GM12878 (cell line): ENCODE results near the gene ARL15. TPM values are rescaled to one million over a fixed set of nuclear protein-coding genes. Genes with fewer than 3 reads are reported as not detected.

Experiments
- ATAC-seq: fragments of 200-7000 bp; cut with Tn5 transposase; 3 replicates; pipeline ENCODE4 v1.9.1; 2020; ENCODE audit warnings: mild to moderate bottlenecking, moderate library complexity
- BruUV-seq: library from RNA; stranded (reverse); fragments of 400-500 nt; replicated peaks from 2 replicates; lab custom pipeline; 2021; lab: Mats Ljungman, UMichigan
- CTCF ChIA-PET: fragments of 300-600 bp; sonication (Branson Sonifier 250); formaldehyde crosslinking; extraction: SDS; loops from one replicate; lab custom pipeline; 2021; ENCODE audit warnings: inconsistent platforms; lab: Yijun Ruan, JAX
- POLR2A ChIA-PET: fragments of 350-600 bp; formaldehyde crosslinking; extraction: SDS; loops from one replicate; lab custom pipeline; 2021; ENCODE audit warnings: inconsistent platforms; lab: Charles Lee
- RAD21 ChIA-PET: fragments of 300-600 bp; sonication (Branson Sonifier 250); formaldehyde crosslinking; loops from one replicate; lab custom pipeline; 2023; ENCODE audit warnings: antibody characterized with exemption; ENCODE audit not compliant: unreplicated experiment; lab: Charles Lee
- SMC1A ChIA-PET: fragments of 300-600 bp; sonication (Branson Sonifier 250); formaldehyde crosslinking; loops from one replicate; lab custom pipeline; 2023; ENCODE audit not compliant: unreplicated experiment, uncharacterized antibody; lab: Charles Lee
- DNase-seq: peaks from one replicate; pipeline ENCODE4 v3.0.0-alpha.2; 2011; ENCODE audit warnings: low read depth, low spot score
- FAIRE-seq: peaks from 3 replicates; lab custom pipeline; 2011; peaks lifted over from hg19 to GRCh38; lab: Jason Lieb, UNC
- H2AFZ ChIP-seq: 2 replicates; pipeline ENCODE4 v1.6.0; 2011; ENCODE audit warnings: low read depth, low read length, control low read depth; ENCODE audit not compliant: control insufficient read depth
- H3K27ac ChIP-seq: 2 replicates; pipeline ENCODE4 v1.5.1; 2011; ENCODE audit warnings: control low read depth; ENCODE audit not compliant: control insufficient read depth, insufficient read depth
- H3K27me3 ChIP-seq, 2 experiments: replicated peaks in 1 of 2; 2 replicates each; pipeline versions ENCODE4 v1.6.0 to v1.6.1; 2011; ENCODE audit warnings: low read length in 1 of 2; ENCODE audit not compliant: control insufficient read depth in 2 of 2, insufficient read depth in 2 of 2
- H3K36me3 ChIP-seq, 2 experiments: 2 replicates each; pipeline ENCODE4 v1.5.1; 2011; ENCODE audit warnings: low read length in 1 of 2; ENCODE audit not compliant: control insufficient read depth in 2 of 2, insufficient read depth in 2 of 2
- H3K4me1 ChIP-seq: 2 replicates; pipeline ENCODE4 v1.6.1; 2011; ENCODE audit warnings: mild to moderate bottlenecking, low read length, moderate library complexity, mixed read lengths; ENCODE audit not compliant: control insufficient read depth, insufficient read depth
- H3K4me2 ChIP-seq: 2 replicates; pipeline ENCODE4 v1.6.0; 2011; ENCODE audit warnings: control low read depth; ENCODE audit not compliant: control insufficient read depth, insufficient read depth
- H3K4me3 ChIP-seq: fragments of 200-600 bp; sonication (generic); 2 replicates; pipeline ENCODE4 v1.5.1; 2016
- H3K79me2 ChIP-seq: 2 replicates; pipeline ENCODE4 v1.6.0; 2011; ENCODE audit warnings: low read length; ENCODE audit not compliant: control insufficient read depth, insufficient read depth
- H3K9ac ChIP-seq: 2 replicates; pipeline ENCODE4 v1.8.0; 2011; ENCODE audit warnings: low read length, control low read depth, mixed read lengths; ENCODE audit not compliant: control insufficient read depth, insufficient read depth
- H3K9me3 ChIP-seq: replicated peaks from 3 replicates; pipeline ENCODE4 v1.5.1; 2011; ENCODE audit warnings: mild to moderate bottlenecking, low read length; ENCODE audit not compliant: control insufficient read depth, insufficient read depth
- H4K20me1 ChIP-seq: 2 replicates; pipeline ENCODE4 v1.6.0; 2011; ENCODE audit not compliant: control insufficient read depth, insufficient read depth
- ATF7 ChIP-seq: fragments of 450-650 bp; IDR thresholded peaks from 2 replicates; pipeline ENCODE4 v1.6.1; 2016; ENCODE audit warnings: low read depth, mild to moderate bottlenecking
- MYC ChIP-seq: IDR thresholded peaks from 2 replicates; pipeline ENCODE4 v1.6.1; 2011; ENCODE audit warnings: mild to moderate bottlenecking, low read length, moderate library complexity, inconsistent platforms; ENCODE audit not compliant: insufficient read depth, insufficient replicate concordance, insufficient read length, severe bottlenecking
- NFYA ChIP-seq: IDR thresholded peaks from 2 replicates; pipeline ENCODE4 v1.6.1; 2011; ENCODE audit warnings: low read depth, mild to moderate bottlenecking, low read length, improper control_type of control experiment, borderline replicate concordance
- RBBP5 ChIP-seq: fragments of 200-600 bp; sonication (generic); conservative IDR thresholded peaks from 2 replicates; pipeline ENCODE4 v1.6.1; 2016
- RCOR1 ChIP-seq: conservative IDR thresholded peaks from 2 replicates; pipeline ENCODE4 v1.6.1; 2012; ENCODE audit warnings: low read depth, low read length, improper control_type of control experiment
- SMAD1 ChIP-seq: fragments of 450-650 bp; IDR thresholded peaks from 2 replicates; pipeline ENCODE4 v1.6.1; 2018; ENCODE audit warnings: mild to moderate bottlenecking, low read depth; ENCODE audit not compliant: partially characterized antibody
- SPI1 ChIP-seq: IDR thresholded peaks from 2 replicates; pipeline ENCODE4 v1.6.1; 2011; ENCODE audit warnings: low read depth, mild to moderate bottlenecking, low read length, moderate library complexity, borderline replicate concordance; ENCODE audit not compliant: insufficient read depth
- TARDBP ChIP-seq: IDR thresholded peaks from 2 replicates; pipeline ENCODE4 v1.6.1; 2016; ENCODE audit warnings: borderline replicate concordance
- ZBED1 ChIP-seq: IDR thresholded peaks from 2 replicates; pipeline ENCODE4 v1.6.1; 2016; ENCODE audit warnings: borderline replicate concordance
- ZZZ3 ChIP-seq: IDR thresholded peaks from 2 replicates; pipeline ENCODE4 v1.6.1; 2011; ENCODE audit warnings: low read depth; ENCODE audit not compliant: control insufficient read depth, insufficient read length
- WGBS: methylation state at CpG from one replicate; pipeline ENCODE4 v1.1.6; 2016; ENCODE audit warnings: low lambda C conversion rate; ENCODE audit not compliant: insufficient replicate concordance, insufficient coverage; ENCODE audit errors: missing lambda C conversion rate; 5-methylcytosine and 5-hydroxymethylcytosine counted together
- in situ Hi-C: fragments of 300-500 bp; cut with MboI; formaldehyde crosslinking; loops from 9 replicates; pipeline ENCODE4 v1.14.3; 2018; ENCODE audit warnings: mixed read lengths
- intact Hi-C: fragments of 100-400 bp; cut with micrococcal nuclease; formaldehyde crosslinking; loops from one replicate; pipeline ENCODE4 v1.14.2; 2022; ENCODE audit not compliant: unreplicated experiment
- polyA plus RNA-seq, 11 experiments: library from polyadenylated mRNA; depleted of rRNA in 4 of 11; unstranded in 6 of 11; stranded (reverse) in 5 of 11; fragments of >200 nt; fragmentation: Nextera tagmentation in 4 of 11; fragmentation: Illumina TruSeq in 1 of 11; extraction: Ambion mirVana in 4 of 11; extraction: Trizol in 1 of 11; gene quantifications; 1 replicate in 1 of 11; 2 replicates in 10 of 11; pipeline versions ENCODE4 v1.2.1 to v1.2.3, GENCODE V29; 2011 to 2016; ENCODE audit warnings: inconsistent platforms in 2 of 11, missing spikeins in 2 of 11, low read depth in 1 of 11
- total RNA-seq, 4 experiments: library from RNA; depleted of rRNA in 3 of 4; stranded (reverse); fragments of >200 nt in 3 of 4; fragmentation: Illumina TruSeq in 1 of 4; extraction: Trizol in 1 of 4; gene quantifications; 2 replicates each; pipeline versions ENCODE4 v1.2.1 to v1.2.3, GENCODE V29; 2013 to 2021
- TF ChIP-seq, protein P1 (sequence below): fragments of 450-650 bp; IDR thresholded peaks from 2 replicates; pipeline ENCODE4 v1.6.1; 2017; ENCODE audit warnings: mild to moderate bottlenecking, low read depth, inconsistent platforms; ENCODE audit not compliant: poor library complexity, severe bottlenecking
- TF ChIP-seq, protein P2 (sequence below): fragments of 450-650 bp; formaldehyde crosslinking; IDR thresholded peaks from 2 replicates; pipeline ENCODE4 v1.4.0; 2020; ENCODE audit warnings: mild to moderate bottlenecking, moderate library complexity

Gene ARL15
- total and polyA plus RNA-seq, 10 of the 15 experiments (the other 5 are each of a cell fraction or from before 2014, with no cell fraction given), result 3.6 to 11.0 (median 7.7) TPM

DNA sequence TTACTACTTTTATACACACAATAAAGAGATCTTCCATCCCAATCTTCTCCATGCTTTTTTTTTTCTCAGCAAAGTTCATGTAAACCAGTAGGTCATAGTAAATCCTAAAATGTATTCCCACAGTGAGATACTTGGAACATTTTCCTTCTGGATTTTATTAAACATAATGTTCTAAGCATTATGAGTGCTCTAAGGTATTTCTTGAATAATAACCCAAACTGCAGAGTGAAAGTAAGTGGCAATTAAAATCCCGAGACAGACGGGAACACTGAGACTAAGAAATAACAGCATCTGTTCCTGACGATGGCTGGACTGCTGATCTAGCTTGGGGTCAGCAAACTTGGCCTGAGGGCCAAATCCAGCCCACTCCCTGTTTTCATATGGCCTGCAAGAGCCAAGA is 359.8 kb downstream of the ARL15 start (continued):
- no peak for TF ChIP-seq MYC
- TF ChIP-seq TARDBP, result no peak
- no peak for TF ChIP-seq RCOR1
- TF ChIP-seq, protein P1, sequence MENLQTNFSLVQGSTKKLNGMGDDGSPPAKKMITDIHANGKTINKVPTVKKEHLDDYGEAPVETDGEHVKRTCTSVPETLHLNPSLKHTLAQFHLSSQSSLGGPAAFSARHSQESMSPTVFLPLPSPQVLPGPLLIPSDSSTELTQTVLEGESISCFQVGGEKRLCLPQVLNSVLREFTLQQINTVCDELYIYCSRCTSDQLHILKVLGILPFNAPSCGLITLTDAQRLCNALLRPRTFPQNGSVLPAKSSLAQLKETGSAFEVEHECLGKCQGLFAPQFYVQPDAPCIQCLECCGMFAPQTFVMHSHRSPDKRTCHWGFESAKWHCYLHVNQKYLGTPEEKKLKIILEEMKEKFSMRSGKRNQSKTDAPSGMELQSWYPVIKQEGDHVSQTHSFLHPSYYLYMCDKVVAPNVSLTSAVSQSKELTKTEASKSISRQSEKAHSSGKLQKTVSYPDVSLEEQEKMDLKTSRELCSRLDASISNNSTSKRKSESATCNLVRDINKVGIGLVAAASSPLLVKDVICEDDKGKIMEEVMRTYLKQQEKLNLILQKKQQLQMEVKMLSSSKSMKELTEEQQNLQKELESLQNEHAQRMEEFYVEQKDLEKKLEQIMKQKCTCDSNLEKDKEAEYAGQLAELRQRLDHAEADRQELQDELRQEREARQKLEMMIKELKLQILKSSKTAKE, result no peak
- no peak for TF ChIP-seq ATF7

DNA sequence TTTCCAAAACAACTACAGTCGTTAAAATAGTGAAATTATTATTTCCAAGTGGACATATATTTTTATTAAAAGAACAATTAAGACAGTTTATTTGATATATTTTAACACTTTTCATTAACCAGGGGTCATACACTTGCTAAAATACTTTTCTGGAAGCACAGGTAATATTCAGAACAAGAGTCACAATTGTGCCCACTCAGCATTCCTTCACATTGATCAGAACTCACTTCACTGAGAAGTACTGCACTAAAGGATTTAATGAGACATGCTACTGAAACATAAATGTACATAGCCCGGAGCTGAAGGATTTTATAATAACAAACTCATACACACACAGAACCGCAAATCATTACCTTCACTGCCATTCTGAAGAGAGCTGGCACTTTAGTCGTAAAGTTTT is 361.8 kb downstream of the ARL15 start:
- Histone ChIP-seq H3K4me3 (no peak overlapping the region), H3K79me2 (no peaks in the 10 kb centered on the region), H3K9ac (no peak overlapping the region), H3K4me1 (no peaks in the 10 kb centered on the region), H4K20me1 (no peaks in the 10 kb centered on the region), H3K36me3 (no peaks in the 10 kb centered on the region), H2AFZ (no peak overlapping the region), H3K27me3 (no peaks in the 10 kb centered on the region), H3K4me2 (no peak overlapping the region), H3K9me3 (no peaks in the 10 kb centered on the region), H3K27ac (no peak overlapping the region)
- DNase-seq, result no peak
- ChIA-PET SMC1A (interaction anchor here (1.4 kb wide), 2 partner anchors 13 to 15 kb away, joined by 4 read pairs; no protein-coding TSS in a partner anchor), CTCF (interaction anchor here (0.5 kb wide), 1 partner anchor 510 kb away, joined by 4 read pairs; no protein-coding TSS in a partner anchor), POLR2A (no interaction called here), RAD21 (no interaction called here)
- in situ Hi-C loops (no loop called here), intact Hi-C loops (no loop called here)
- WGBS, result 79% methylated on average over 4 of the region's 4 CpGs
- FAIRE-seq, result no peak
- BruUV-seq, result no TSS peak
- no peak for ATAC-seq
- TF ChIP-seq SPI1 (no peak), RBBP5 (no peak), SMAD1 (no peak), NFYA (no peak), ZZZ3 (no peak), ZBED1 (no peak)
- TF ChIP-seq, protein P2, sequence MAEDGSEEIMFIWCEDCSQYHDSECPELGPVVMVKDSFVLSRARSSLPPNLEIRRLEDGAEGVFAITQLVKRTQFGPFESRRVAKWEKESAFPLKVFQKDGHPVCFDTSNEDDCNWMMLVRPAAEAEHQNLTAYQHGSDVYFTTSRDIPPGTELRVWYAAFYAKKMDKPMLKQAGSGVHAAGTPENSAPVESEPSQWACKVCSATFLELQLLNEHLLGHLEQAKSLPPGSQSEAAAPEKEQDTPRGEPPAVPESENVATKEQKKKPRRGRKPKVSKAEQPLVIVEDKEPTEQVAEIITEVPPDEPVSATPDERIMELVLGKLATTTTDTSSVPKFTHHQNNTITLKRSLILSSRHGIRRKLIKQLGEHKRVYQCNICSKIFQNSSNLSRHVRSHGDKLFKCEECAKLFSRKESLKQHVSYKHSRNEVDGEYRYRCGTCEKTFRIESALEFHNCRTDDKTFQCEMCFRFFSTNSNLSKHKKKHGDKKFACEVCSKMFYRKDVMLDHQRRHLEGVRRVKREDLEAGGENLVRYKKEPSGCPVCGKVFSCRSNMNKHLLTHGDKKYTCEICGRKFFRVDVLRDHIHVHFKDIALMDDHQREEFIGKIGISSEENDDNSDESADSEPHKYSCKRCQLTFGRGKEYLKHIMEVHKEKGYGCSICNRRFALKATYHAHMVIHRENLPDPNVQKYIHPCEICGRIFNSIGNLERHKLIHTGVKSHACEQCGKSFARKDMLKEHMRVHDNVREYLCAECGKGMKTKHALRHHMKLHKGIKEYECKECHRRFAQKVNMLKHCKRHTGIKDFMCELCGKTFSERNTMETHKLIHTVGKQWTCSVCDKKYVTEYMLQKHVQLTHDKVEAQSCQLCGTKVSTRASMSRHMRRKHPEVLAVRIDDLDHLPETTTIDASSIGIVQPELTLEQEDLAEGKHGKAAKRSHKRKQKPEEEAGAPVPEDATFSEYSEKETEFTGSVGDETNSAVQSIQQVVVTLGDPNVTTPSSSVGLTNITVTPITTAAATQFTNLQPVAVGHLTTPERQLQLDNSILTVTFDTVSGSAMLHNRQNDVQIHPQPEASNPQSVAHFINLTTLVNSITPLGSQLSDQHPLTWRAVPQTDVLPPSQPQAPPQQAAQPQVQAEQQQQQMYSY (CRISPR knock-in tag), result no peak
